T-helper 2 cell treated with Interferon-gamma antibody and Interleukin-4, amounts not matched to agents 5 μg/mL and 100 μg/mL, for 36 hours (primary cell): Measurements from ENCODE around the gene XPC.

Source experiments
- DNase-seq: peaks from one replicate; pipeline ENCODE4 v3.0.0; 2021; ENCODE audit warnings: low spot score
- H3K27ac Mint-ChIP-seq: one replicate; pipeline ENCODE4 v1.8.0; 2021; ENCODE audit warnings: mild to moderate bottlenecking, mixed read lengths
- H3K27me3 Mint-ChIP-seq: one replicate; pipeline ENCODE4 v1.8.0; 2021; ENCODE audit warnings: low read depth, mixed read lengths
- H3K36me3 Mint-ChIP-seq: one replicate; pipeline ENCODE4 v1.8.0; 2021; ENCODE audit warnings: low read depth, mixed read lengths
- H3K4me1 Mint-ChIP-seq: one replicate; pipeline ENCODE4 v1.8.0; 2021; ENCODE audit warnings: low read depth, mixed read lengths
- H3K4me3 Mint-ChIP-seq: one replicate; pipeline ENCODE4 v1.8.0; 2022; ENCODE audit warnings: mild to moderate bottlenecking, moderate library complexity, mixed read lengths
- H3K9me3 Mint-ChIP-seq: one replicate; pipeline ENCODE4 v1.8.0; 2021; ENCODE audit warnings: mixed read lengths

Gene XPC

DNA sequence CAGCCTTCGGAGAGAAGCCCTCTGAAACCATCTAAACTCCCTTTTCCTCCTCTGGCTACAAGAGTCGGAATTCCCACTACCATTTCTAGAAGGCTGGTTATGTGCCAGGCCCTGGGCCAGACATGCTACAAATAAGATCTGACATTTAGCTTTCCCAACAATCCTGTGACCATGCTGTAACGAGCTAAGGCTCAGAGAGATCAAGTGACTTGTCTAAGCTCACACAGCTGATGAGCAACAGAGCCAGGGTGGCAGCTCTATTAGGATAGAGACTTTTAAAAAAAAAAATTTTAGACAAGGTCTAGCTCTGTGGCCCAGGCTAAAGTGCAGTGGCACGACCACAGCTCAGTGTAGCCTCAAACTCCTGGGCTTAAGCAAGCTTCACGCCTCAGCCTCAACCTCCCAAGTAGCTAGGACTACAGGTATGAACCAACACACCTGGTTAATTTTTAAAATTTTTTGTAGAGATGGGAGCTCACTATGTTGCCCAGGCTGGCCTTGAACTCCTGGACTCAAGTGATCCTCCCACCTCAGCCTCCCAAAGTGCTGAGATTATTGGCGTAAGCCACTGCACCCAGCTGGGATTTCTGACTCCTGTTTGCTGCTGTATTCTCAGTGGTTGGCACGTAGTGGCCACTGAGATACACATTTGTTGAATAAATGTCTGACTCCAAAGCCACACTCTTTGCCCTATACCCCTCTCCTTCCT is 34.8 kb upstream of the XPC start:
- no peak for DNase-seq
- Mint-ChIP-seq H3K27me3 (no peaks in the 10 kb centered on the region), H3K4me1 (no peaks in the 10 kb centered on the region), H3K4me3 (no peak overlapping the region), H3K36me3 (no peaks in the 10 kb centered on the region), H3K27ac (no peak overlapping the region), H3K9me3 (no peaks in the 10 kb centered on the region)

DNA sequence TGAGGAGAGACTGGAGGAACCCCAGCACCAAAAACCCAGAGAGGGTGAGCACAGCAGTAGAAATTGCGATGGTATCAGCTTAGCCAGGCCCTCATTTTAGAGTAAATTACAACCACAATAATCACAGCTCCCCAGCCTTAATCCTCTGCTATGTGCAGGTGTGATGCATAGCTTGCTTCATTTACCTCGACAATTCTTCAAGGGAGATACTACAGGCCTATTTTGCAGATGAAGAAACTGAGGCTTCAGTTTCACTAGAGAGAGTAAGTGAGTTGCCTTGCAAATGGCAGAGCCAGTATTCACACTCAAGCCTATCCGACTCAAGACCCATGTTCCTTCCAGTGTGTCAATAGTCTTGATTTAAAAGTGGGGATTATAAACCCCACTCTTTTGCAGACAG is 33.6 kb upstream of the XPC start:
- Mint-ChIP-seq H3K27ac (no peak overlapping the region), H3K27me3 (no peaks in the 10 kb centered on the region), H3K4me1 (no peaks in the 10 kb centered on the region), H3K9me3 (no peaks in the 10 kb centered on the region), H3K4me3 (no peak overlapping the region), H3K36me3 (no peaks in the 10 kb centered on the region)
- no peak for DNase-seq

DNA sequence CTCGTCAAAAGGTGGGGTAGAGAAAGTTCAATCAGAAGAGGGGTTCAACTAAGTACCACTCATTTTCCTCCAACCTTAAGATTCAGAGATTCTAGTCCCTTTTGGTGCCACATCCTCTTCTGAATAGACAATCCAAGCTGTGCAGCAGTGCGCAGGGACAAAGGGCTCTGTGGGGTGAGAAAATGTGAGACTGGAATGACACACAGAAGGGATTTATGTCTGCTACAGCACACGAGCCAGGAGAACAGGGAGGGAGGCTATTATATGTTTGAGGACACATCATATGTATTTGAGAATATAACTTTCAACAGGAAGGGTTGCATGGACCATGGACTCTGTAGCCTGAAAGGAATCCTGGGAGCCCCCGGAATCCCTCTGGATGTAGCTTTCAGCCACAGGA is 33.2 kb upstream of the XPC start:
- Mint-ChIP-seq H3K36me3 (no peaks in the 10 kb centered on the region), H3K9me3 (no peaks in the 10 kb centered on the region), H3K4me1 (no peaks in the 10 kb centered on the region), H3K27me3 (no peaks in the 10 kb centered on the region), H3K4me3 (no peak overlapping the region), H3K27ac (no peak overlapping the region)
- DNase-seq = no peak

DNA sequence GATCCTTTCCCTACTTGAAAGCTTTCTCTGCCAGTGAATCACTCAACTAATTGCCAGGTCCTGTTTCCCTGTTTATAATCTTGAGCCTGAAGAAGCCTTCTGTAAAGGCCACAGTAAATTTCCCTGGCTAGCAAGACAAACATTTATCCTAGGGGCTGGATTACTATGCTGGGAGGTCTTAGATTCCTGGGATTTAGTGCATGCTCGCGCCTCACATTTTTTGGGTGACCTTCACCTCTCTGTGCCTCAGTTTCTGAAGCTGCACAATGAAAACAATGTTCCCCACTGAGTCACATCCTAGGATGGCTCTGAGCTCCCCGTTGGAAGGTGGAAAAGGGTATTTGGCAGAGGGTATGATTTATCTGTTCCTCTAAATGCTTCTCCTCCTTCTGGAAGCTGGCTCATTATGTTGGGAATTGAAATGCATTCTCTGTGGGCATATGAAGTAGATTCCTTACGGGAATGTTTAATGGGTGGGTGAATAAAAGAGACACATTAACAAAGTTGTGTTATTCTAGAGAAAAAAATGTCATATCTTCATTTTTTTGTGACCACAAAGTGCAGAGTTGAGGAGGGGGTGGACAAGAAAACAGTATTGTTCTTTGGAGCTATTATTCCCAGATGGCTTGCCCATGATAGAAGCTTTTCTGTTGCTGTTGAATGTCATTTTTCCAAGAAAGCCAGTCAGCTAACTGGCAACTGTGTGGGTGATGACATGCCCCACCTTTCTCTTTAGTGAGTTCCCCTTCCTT is 32.6 kb upstream of the XPC start:
- Mint-ChIP-seq H3K4me3 (no peak overlapping the region), H3K36me3 (no peaks in the 10 kb centered on the region), H3K4me1 (no peaks in the 10 kb centered on the region), H3K9me3 (no peaks in the 10 kb centered on the region), H3K27ac (no peak overlapping the region), H3K27me3 (no peaks in the 10 kb centered on the region)
- DNase-seq = no peak

DNA sequence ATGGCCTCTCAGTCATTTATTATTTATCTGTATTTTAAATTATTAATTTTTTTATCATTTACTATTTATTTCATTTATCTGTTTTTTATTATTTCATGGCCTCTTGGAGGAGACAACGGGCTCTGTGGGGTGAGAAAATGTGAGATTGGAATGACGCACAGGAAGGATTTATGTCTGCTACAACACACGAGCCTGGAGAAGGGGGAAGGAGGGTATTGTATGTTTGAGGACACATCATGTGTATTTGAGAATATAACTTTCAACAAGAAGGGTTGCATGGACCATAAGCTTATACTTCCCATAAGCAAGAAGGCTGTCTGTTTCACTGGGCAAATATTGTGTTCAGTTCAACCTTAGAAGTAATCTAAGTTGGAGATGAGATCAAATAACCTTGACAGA is 31.9 kb upstream of the XPC start:
- Mint-ChIP-seq H3K27ac (no peak overlapping the region), H3K27me3 (no peaks in the 10 kb centered on the region), H3K4me1 (no peaks in the 10 kb centered on the region), H3K36me3 (no peaks in the 10 kb centered on the region), H3K4me3 (no peak overlapping the region), H3K9me3 (no peaks in the 10 kb centered on the region)
- no peak for DNase-seq

DNA sequence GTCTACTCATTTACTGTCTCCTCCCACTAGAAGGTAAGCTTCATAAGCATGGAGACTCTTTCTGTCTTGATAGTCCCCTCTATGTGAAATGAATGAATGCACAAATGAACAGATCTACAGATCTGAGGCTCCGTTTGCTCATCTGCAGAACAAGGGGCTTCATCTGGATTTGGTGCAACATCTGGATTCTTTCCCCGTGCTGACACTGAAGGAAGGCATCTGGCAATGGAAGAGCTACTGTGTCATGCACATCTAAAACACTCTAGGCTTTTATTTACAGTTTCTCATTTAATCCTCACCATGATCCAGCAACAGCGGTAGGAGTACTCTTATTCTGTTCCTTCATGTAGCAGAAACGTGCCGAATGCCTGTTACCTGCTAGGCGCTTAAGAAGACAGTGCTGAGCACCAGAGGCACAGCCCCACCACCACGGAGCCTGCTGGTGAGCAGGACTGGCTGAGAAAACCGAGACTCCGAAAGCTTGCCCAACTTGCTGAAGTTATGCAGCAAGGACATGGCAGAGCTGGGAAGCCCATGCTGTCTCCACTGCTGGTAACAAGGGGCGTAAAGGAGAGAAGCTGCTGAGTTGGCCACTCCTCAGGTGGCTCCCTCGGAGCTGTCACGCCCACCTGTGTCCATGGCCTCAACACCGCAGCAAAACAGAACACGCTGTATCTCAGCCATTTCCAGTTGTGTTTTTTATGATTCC is 31.3 kb upstream of the XPC start:
- H3K27ac Mint-ChIP-seq = no peak overlapping the region
- H3K27me3 Mint-ChIP-seq = no peaks in the 10 kb centered on the region
- H3K4me1 Mint-ChIP-seq = no peaks in the 10 kb centered on the region

DNA sequence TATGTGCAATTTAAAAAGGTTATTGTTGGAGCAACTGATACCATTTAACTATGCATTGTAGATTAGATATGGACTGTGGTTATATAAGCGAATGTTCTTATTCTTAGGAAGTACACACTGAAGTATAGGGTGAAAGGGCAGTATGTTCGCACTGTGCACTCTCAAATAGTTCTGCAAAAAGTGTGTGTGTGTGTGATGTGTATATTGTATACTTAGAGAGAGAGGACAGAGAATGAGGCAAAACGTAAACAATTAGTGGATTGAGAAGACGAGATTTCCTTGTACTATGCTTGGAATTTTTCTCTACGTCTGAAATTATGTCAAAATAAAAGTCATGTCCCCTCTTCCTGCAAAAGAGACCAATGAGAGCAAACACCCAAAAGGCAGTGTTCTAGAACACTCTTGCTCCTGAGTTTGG is 30.6 kb upstream of the XPC start:
- DNase-seq = no peak
- Mint-ChIP-seq H3K9me3 (no peaks in the 10 kb centered on the region), H3K4me1 (no peaks in the 10 kb centered on the region), H3K36me3 (no peaks in the 10 kb centered on the region), H3K4me3 (no peak overlapping the region), H3K27me3 (no peaks in the 10 kb centered on the region), H3K27ac (no peak overlapping the region)

More for the DNA sequence above, 31.3 kb upstream of the XPC start:
- Mint-ChIP-seq H3K9me3 (no peaks in the 10 kb centered on the region), H3K4me3 (no peak overlapping the region), H3K36me3 (no peaks in the 10 kb centered on the region)
- no peak for DNase-seq

DNA sequence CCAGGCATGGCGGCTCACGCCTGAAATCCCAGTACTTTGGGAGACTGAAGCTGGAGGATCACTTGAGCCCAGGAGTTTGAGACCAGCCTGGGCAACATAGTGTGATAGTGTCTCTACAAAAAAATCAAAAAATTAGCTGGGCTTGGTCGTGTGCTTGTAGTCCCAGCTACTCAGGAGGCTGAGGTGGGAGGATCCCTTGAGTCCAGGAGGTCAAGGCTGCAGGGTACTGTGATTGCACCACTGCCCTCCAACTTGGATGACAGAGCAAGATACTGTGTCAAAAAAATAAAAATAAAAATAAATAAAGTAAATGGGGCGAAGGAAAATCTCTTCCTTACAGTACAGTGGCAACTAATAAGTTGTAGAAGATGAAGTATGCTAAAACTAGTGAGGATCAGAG is 29.8 kb upstream of the XPC start:
- Mint-ChIP-seq H3K27ac (no peak overlapping the region), H3K36me3 (no peaks in the 10 kb centered on the region), H3K9me3 (no peaks in the 10 kb centered on the region), H3K4me3 (no peak overlapping the region), H3K4me1 (peaks cover 2% of the 10 kb centered on the region), H3K27me3 (no peaks in the 10 kb centered on the region)
- no peak for DNase-seq

DNA sequence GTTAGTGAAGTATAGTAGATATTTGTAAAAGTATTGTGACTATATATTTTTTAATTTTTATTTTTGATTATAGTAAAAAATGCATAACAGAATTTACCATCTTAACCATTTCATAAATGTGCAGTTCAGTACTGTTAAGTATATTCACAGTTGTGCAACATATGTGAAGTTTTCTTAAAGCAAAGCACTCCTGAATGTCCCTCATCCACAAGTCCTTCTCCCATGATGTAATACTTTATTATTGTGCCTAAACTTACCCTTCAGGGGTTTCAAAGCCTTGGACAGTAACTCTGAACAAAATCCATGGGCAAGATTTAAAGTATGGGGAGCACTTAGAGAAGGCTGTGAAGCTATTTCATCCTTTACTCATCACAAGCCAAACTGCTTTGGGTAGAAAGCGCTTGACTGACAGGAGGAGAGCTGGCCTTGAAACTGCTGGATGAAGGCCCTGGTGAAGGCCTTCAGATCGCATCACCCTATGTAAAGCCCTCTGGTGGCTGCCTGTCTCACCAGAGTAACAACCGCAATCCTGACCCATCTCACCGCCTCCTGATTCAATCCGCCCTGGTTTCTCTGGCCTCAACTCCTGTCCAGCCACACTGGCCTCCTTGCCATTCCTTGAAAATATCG is 28.3 kb upstream of the XPC start:
- no peak overlapping the region for H3K27ac Mint-ChIP-seq
- H3K36me3 Mint-ChIP-seq = no peaks in the 10 kb centered on the region
- no peaks in the 10 kb centered on the region for H3K9me3 Mint-ChIP-seq
- peaks cover 3% of the 10 kb centered on the region for H3K4me1 Mint-ChIP-seq
- H3K4me3 Mint-ChIP-seq = no peak overlapping the region
- DNase-seq = no peak
- no peaks in the 10 kb centered on the region for H3K27me3 Mint-ChIP-seq

DNA sequence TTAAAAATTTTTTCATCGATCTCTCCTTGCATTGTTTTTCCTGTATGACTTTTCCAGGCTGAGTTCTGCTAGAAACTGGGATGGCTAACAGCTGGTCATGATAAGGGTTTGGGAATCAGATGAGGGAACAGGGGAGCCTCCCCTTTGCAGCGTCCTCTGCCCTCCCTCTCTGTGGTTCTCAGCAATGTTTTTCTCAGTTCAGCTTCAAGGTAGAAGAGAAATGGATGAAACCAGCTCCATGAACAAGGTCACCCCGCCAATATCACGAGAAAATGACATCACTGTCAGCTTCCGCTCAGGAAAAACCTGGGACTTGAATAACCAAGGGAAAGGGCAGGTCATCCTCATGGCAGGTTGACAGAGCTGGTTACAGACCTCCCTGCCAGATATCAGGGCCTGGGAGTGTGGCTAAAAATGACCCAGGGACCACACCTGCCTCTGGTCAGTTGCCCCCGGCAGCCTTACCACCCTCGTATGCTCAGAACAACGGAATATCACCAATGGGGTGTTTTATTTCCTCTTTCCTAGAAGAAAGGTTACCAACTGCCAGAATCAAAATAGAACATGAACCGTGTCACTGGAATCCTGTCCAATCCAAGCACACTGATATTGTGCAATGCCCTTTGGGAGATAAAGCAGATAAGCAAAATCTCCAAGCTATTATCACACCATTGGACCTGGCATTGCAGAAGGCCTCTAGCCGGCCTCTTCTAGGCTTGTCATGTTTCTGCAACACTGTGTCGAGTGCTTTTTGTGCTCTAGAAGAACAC is 26.3 kb upstream of the XPC start:
- no peaks in the 10 kb centered on the region for H3K27me3 Mint-ChIP-seq
- H3K4me3 Mint-ChIP-seq = no peak overlapping the region
- H3K27ac Mint-ChIP-seq = no peak overlapping the region
- DNase-seq = no peak
- no peaks in the 10 kb centered on the region for H3K9me3 Mint-ChIP-seq
- H3K4me1 Mint-ChIP-seq = peaks cover 3% of the 10 kb centered on the region
- H3K36me3 Mint-ChIP-seq = no peaks in the 10 kb centered on the region

DNA sequence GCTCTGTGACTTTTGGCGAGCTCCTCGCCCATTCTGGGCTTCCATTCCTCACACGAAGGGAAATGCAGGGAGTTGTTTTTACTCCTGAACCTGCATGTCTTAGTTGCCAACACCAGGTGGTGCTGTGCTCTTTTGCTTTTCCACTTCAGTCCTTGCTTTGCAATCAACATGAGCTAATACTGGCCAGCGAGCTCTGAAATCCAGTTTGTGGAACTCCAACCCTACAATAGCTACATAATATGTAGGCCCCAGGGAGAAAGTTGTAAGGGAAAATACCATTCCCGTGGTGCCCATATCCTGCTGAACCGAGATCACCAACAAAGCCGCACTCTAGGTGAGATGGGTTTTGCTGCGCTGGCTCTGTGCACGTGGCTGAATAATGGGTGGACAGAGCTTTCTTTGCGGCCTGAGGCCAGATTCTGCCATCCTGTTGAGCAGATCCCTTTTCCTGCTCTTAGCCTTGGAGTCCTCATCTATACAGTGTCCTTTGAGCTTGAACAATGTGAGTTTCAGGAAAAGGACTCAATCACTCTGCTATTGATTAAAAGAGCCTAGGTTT is 25.2 kb upstream of the XPC start:
- H3K27ac Mint-ChIP-seq = no peak overlapping the region

DNA sequence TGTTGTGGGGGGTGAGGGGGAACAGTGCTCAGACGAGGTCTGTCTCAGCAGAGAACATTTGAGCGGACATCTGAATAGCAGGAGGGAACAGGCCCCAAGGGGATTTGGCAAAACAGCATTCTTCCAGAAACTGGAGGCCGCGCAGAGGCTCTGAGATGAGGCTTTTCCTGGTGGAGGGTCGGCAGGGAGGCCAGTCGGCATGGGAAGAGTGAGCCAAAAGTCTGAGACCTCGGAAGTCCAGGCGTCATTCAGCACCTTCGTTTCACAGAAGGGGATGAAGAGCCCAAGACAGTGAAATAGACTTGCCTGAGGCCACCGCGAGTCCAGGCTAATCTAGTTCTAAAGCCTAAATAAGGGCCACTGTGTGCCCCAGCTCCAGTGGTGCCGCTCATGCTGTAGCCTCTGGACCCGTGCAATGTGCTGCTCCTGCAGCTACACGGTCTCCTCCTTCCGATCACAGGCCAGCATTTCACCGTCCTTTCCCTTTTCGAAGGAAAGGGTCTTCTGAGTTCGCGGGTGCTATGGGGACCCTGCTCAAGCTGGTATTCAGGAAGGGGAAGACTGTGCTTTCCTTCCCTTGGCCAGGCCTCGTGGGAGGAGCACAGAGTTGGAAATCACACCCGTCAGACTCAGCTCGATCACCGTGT is 24.6 kb upstream of the XPC start:
- Mint-ChIP-seq H3K36me3 (peaks cover 12% of the 10 kb centered on the region), H3K27ac (no peak overlapping the region), H3K9me3 (no peaks in the 10 kb centered on the region), H3K27me3 (no peaks in the 10 kb centered on the region), H3K4me1 (peaks cover 3% of the 10 kb centered on the region), H3K4me3 (no peak overlapping the region)
- no peak for DNase-seq

More for the DNA sequence above, 25.2 kb upstream of the XPC start:
- Mint-ChIP-seq H3K27me3 (no peaks in the 10 kb centered on the region), H3K36me3 (peaks cover 8% of the 10 kb centered on the region), H3K9me3 (no peaks in the 10 kb centered on the region), H3K4me3 (no peak overlapping the region), H3K4me1 (peaks cover 3% of the 10 kb centered on the region)
- DNase-seq = no peak
